ENCODE measurements around the gene GPC3. TPM values are rescaled to one million over a fixed set of nuclear protein-coding genes. Genes with fewer than 3 reads are reported as not detected.

GPC3 gene
- total RNA-seq, 6 donors from 2014 or later, result 9.4 to 111 (median 57.6) TPM

DNA sequence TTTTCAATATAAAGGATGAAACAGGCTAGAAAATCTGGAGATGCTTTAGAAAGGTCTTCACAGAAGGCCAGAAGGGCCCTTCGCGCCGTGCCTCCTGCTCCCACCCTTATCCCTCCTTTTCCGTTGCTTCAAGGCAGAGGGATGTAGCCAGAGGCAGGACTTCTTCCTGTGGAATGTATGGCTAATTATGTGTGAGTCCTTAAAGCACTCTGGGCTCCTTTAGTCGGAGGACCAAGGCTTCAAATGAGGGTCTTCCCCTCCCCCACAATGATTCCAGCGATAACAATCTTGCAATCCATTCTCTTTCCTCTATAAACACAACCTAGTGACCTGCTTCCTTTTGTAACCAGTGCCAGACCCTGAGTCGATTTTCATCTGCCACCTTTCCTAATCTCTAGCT lies 103.5 kb downstream of the GPC3 start:
- no peak overlapping the region for H3K4me3 ChIP-seq
- WGBS, 2 donors, result 53 to 63% methylated on average over 7 of the region's 7 CpGs
- TF ChIP-seq CTCF (IDR thresholded peaks at IDR 0.05), result no peak
- TF ChIP-seq POLR2A (IDR thresholded peaks at IDR 0.05), result no peak
- no peak for TF ChIP-seq EP300 (IDR thresholded peaks at IDR 0.05)
- TF ChIP-seq POLR2AphosphoS5 (IDR thresholded peaks at IDR 0.05), result no peak
- H3K36me3 ChIP-seq, result no peaks in the 10 kb centered on the region
- no peaks in the 10 kb centered on the region for H3K27me3 ChIP-seq
- ATAC-seq (ENCODE audit: low FRiP score in 2 of 2) (no peak), DNase-seq (no peak)
- H3K27ac ChIP-seq, result no peak overlapping the region
- H3K9me3 ChIP-seq, result no peaks in the 10 kb centered on the region
- H3K4me1 ChIP-seq, result no peaks in the 10 kb centered on the region

- DNase-seq (no peak), ATAC-seq (ENCODE audit: low FRiP score in 2 of 2) (no peak)
- H3K4me1 ChIP-seq, result no peaks in the 10 kb centered on the region
- no peaks in the 10 kb centered on the region for H3K9me3 ChIP-seq
- H3K4me3 ChIP-seq, result no peak overlapping the region
- TF ChIP-seq EP300 (IDR thresholded peaks at IDR 0.05) (no peak), POLR2AphosphoS5 (IDR thresholded peaks at IDR 0.05) (no peak), POLR2A (IDR thresholded peaks at IDR 0.05) (no peak), CTCF (IDR thresholded peaks at IDR 0.05) (no peak)
- no peaks in the 10 kb centered on the region for H3K27me3 ChIP-seq
- no peaks in the 10 kb centered on the region for H3K36me3 ChIP-seq
- WGBS, 2 donors, result 68 to 80% methylated on average over 4 of the region's 4 CpGs
- H3K27ac ChIP-seq, result no peak overlapping the region
These were observed 104.4 kb downstream of the GPC3 start for GRCh38 chrX:133881007-133881406.

DNA sequence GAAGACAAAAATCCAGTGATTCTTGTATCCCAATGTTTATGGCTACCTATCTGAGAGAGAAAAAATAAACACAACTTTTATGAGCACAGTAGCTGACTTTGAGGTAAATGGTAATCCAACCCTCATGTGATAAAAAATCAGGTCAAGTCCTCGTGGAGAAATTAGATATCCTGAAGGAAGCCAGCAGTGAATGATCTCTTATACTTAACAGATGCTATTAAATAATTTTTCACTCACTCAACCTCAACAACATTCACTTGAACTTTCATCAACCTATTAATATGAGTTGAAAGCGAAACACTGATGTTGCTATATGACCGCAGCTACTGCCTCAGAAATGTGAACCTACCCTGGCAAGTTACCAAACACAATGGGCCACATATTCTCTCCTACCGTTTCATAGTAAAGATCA lies 105.4 kb downstream of the GPC3 start:
- Histone ChIP-seq H3K4me1 (no peaks in the 10 kb centered on the region), H3K27me3 (no peaks in the 10 kb centered on the region), H3K9me3 (no peaks in the 10 kb centered on the region), H3K4me3 (no peak overlapping the region), H3K27ac (no peak overlapping the region), H3K36me3 (no peaks in the 10 kb centered on the region)
- 59 to 60% methylated on average over 4 of the region's 4 CpGs for WGBS, 2 donors
- ATAC-seq (ENCODE audit: low FRiP score in 2 of 2) (no peak), DNase-seq (no peak)
- no peak for TF ChIP-seq EP300 (IDR thresholded peaks at IDR 0.05)
- TF ChIP-seq POLR2A (IDR thresholded peaks at IDR 0.05), result no peak
- no peak for TF ChIP-seq POLR2AphosphoS5 (IDR thresholded peaks at IDR 0.05)
- TF ChIP-seq CTCF (IDR thresholded peaks at IDR 0.05), result no peak

DNA sequence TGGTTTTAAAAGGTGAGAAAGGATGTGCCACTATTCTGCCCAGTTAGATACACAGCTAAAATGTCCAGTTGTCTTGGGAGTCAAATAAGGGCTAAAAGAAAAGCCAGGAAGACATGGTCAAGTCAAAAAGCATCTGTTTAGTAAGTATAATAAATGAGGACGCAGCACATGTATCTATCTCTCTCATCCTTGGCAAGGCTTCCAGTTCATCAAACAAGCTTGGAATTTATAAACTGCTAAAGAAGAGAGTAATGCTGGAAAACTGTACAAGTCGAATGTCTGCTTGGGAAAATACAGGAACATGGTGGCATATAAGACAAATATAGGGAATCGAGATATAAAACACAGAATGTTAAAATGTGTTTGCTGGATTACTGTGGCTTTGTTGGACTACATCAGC lies 106.7 kb downstream of the GPC3 start:
- no peaks in the 10 kb centered on the region for H3K36me3 ChIP-seq
- no peak for DNase-seq
- no peak overlapping the region for H3K4me3 ChIP-seq
- H3K4me1 ChIP-seq, result no peaks in the 10 kb centered on the region
- ATAC-seq (ENCODE audit: low FRiP score in 2 of 2), result no peak
- H3K9me3 ChIP-seq, result no peaks in the 10 kb centered on the region
- no peak overlapping the region for H3K27ac ChIP-seq
- TF ChIP-seq CTCF (IDR thresholded peaks at IDR 0.05) (no peak), EP300 (IDR thresholded peaks at IDR 0.05) (no peak), POLR2AphosphoS5 (IDR thresholded peaks at IDR 0.05) (no peak), POLR2A (IDR thresholded peaks at IDR 0.05) (no peak)
- WGBS, 2 donors, result 72% methylated on average over 3 of the region's 3 CpGs
- H3K27me3 ChIP-seq, result no peaks in the 10 kb centered on the region

DNA sequence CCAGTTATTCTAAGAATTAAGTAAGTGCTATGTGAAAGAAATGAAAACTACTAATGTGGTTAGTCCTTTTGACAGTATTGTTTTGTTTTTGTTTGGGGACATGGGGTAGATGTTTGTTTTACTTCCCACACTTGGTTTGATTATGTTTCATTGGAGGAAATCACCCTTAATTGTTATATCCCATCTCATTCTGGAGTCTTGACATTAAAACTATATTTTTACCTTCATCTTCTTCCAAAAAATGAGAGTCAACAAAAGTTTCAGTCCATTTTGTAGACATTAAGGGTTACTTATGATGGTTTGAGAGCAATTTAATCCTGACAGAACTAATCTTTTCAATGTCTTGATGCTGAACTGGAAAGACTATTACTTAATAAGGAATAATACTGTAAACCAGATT lies 108.7 kb downstream of the GPC3 start:
- DNase-seq, result no peak
- Histone ChIP-seq H3K4me3 (no peak overlapping the region), H3K9me3 (no peaks in the 10 kb centered on the region), H3K4me1 (no peaks in the 10 kb centered on the region), H3K27me3 (no peaks in the 10 kb centered on the region), H3K27ac (no peak overlapping the region), H3K36me3 (no peaks in the 10 kb centered on the region)
- TF ChIP-seq POLR2AphosphoS5 (IDR thresholded peaks at IDR 0.05) (no peak), CTCF (IDR thresholded peaks at IDR 0.05) (no peak)
- no peak for ATAC-seq (ENCODE audit: low FRiP score in 2 of 2)
